ENCODE measurements around the gene IL13RA2. TPM values are rescaled to one million over a fixed set of nuclear protein-coding genes. Genes with fewer than 3 reads are reported as not detected.

Gene IL13RA2
- total RNA-seq: under 1 TPM in 1 of 4 donors, not detected in 3; 0.81 TPM

GRCh38 chrX:115017455-115017854 is at the start of gene IL13RA2:
Gene IL13RA2 (minus strand): TSS chrX:115017616. CDS start chrX:115017269, 347 bp downstream.
- no peak within 1 kb of the TSS for H3K4me3 ChIP-seq
- no peaks in the 10 kb centered on the region for H3K27me3 ChIP-seq
- DNase-seq (ENCODE audit: low spot score in 2 of 2): no peak
- H3K36me3 ChIP-seq: no peaks in the 10 kb centered on the region
- WGBS: 76% methylated on average over 11 of the region's 11 CpGs
- TF ChIP-seq POLR2A (IDR thresholded peaks at IDR 0.05) (no peak), POLR2AphosphoS5 (IDR thresholded peaks at IDR 0.05) (no peak), EP300 (IDR thresholded peaks at IDR 0.05) (no peak), CTCF (IDR thresholded peaks at IDR 0.05) (no peak)
- H3K4me1 ChIP-seq: no peaks in the 10 kb centered on the region
- no peak within 1 kb of the TSS for H3K27ac ChIP-seq
- no peaks in the 10 kb centered on the region for H3K9me3 ChIP-seq

GRCh38 chrX:115065304-115065703 is 47.9 kb upstream of the IL13RA2 start:
- TF ChIP-seq POLR2AphosphoS5 (IDR thresholded peaks at IDR 0.05) (no peak), POLR2A (IDR thresholded peaks at IDR 0.05) (no peak), EP300 (IDR thresholded peaks at IDR 0.05) (no peak), CTCF (IDR thresholded peaks at IDR 0.05) (no peak)
- Histone ChIP-seq H3K9me3 (no peaks in the 10 kb centered on the region), H3K4me3 (no peak overlapping the region), H3K4me1 (no peaks in the 10 kb centered on the region), H3K27me3 (no peaks in the 10 kb centered on the region), H3K36me3 (no peaks in the 10 kb centered on the region), H3K27ac (no peak overlapping the region)
- no peak for DNase-seq (ENCODE audit: low spot score in 2 of 2)

GRCh38 chrX:115060013-115060412 is 42.6 kb upstream of the IL13RA2 start:
- no peak overlapping the region for H3K4me3 ChIP-seq
- H3K27me3 ChIP-seq: no peaks in the 10 kb centered on the region
- no peaks in the 10 kb centered on the region for H3K9me3 ChIP-seq
- no peak for TF ChIP-seq EP300 (IDR thresholded peaks at IDR 0.05)
- WGBS: 26% methylated on average over 2 of the region's 2 CpGs
- no peak for DNase-seq (ENCODE audit: low spot score in 2 of 2)
- H3K36me3 ChIP-seq: no peaks in the 10 kb centered on the region
- no peak overlapping the region for H3K27ac ChIP-seq
- no peaks in the 10 kb centered on the region for H3K4me1 ChIP-seq

GRCh38 chrX:115058276-115058675 is 40.9 kb upstream of the IL13RA2 start:
- WGBS: 68% methylated on average over 3 of the region's 3 CpGs
- Histone ChIP-seq H3K27me3 (no peaks in the 10 kb centered on the region), H3K4me1 (no peaks in the 10 kb centered on the region), H3K9me3 (no peaks in the 10 kb centered on the region), H3K27ac (no peak overlapping the region), H3K4me3 (no peak overlapping the region), H3K36me3 (no peaks in the 10 kb centered on the region)
- TF ChIP-seq POLR2A (IDR thresholded peaks at IDR 0.05): no peak
- no peak for TF ChIP-seq POLR2AphosphoS5 (IDR thresholded peaks at IDR 0.05)
- no peak for TF ChIP-seq EP300 (IDR thresholded peaks at IDR 0.05)
- TF ChIP-seq CTCF (IDR thresholded peaks at IDR 0.05): no peak
- DNase-seq (ENCODE audit: low spot score in 2 of 2): no peak

GRCh38 chrX:115054876-115055275 is 37.5 kb upstream of the IL13RA2 start:
- 55% methylated on average over 3 of the region's 3 CpGs for WGBS

More at GRCh38 chrX:115054876-115055275, 37.5 kb upstream of the IL13RA2 start:
- Histone ChIP-seq H3K27me3 (no peaks in the 10 kb centered on the region), H3K27ac (no peak overlapping the region), H3K9me3 (no peaks in the 10 kb centered on the region), H3K4me1 (no peaks in the 10 kb centered on the region), H3K36me3 (no peaks in the 10 kb centered on the region), H3K4me3 (no peak overlapping the region)
- no peak for DNase-seq (ENCODE audit: low spot score in 2 of 2)
- no peak for TF ChIP-seq POLR2AphosphoS5 (IDR thresholded peaks at IDR 0.05)
- TF ChIP-seq EP300 (IDR thresholded peaks at IDR 0.05): no peak
- TF ChIP-seq CTCF (IDR thresholded peaks at IDR 0.05): no peak
- TF ChIP-seq POLR2A (IDR thresholded peaks at IDR 0.05): no peak

Measured in suprapubic skin (tissue), 4 donors.